Ramos (cell line): ENCODE data around the gene XIST.
"Not testable (repeated sequence)": the region's sequence is repeated elsewhere in the genome, so short reads cannot be mapped to it uniquely, and the experiment has no call there.

Experiments
- in situ Hi-C: fragments of 300-500 bp; cut with MboI; formaldehyde crosslinking; loops from one replicate; pipeline ENCODE4 v1.14.3; 2022; ENCODE audit warnings: low sequenced_read_pairs; ENCODE audit not compliant: unreplicated experiment

Gene XIST

DNA sequence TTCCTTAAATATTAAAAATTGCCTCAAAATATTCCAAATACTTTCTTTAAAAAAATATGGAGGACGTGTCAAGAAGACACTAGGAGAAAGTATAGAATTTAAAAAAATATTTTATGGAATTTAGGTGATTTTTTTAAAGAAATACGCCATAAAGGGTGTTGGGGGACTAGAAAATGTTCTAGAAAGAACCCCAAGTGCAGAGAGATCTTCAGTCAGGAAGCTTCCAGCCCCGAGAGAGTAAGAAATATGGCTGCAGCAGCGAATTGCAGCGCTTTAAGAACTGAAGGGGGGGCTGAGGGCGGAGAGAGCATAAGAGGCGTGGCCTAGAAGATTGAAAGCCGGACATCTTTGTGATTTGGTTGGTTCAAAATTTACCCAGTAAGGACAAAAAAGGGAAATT is at the start of gene XIST:
XIST (minus strand) TSS at position 248 of the 400 bp plus-strand sequence.
- in situ Hi-C loops, result loop anchor here (10.0 to 25.0 kb wide), 3 partner anchors 162 to 485 kb away; no protein-coding TSS in a partner anchor

DNA sequence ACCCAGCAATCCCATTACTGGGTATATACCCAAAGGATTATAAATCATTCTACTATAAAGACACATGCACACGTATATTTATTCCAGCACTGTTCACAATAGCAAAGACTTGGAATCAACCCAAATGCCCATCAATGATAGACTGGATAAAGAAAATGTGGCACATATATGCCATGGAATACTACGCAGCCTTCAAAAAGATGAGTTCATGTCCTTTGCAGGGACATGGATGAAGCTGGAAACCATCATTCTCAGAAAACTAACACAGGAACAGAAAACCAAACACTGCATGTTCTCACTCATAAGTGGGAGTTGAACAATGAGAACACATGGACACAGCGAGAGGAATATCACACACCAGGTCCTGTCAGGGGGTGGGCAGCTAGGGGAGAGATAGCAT is 45.8 kb upstream of the XIST start:
- in situ Hi-C loops, result not testable (repeated sequence)

DNA sequence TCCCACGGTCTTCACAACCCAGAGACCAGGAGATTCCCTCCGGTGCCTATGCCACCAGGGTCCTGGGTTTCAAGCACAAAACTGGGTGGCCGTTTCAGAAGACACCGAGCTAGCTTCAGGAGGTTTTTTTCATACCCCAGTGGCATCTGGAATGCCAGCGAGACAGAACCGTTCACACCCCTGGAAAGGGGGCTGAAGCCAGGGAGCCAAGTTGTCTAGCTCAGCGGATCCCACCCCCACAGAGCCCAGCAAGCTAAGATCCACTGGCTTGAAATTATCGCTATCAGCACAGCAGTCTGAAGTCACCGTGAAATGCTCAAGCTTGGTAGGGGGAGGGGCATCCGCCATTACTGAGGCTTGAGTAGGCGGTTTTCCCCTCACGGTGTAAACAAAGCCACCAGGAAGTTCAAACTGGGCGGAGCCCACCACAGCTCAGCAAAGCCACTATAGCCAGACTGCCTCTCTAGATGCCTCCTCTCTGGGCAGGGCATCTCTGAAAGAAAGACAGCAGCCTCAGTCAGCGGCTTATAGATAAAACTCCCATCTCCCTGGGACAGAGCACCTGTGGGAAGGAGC is 40.1 kb upstream of the XIST start:
- in situ Hi-C loops, result not testable (repeated sequence)

DNA sequence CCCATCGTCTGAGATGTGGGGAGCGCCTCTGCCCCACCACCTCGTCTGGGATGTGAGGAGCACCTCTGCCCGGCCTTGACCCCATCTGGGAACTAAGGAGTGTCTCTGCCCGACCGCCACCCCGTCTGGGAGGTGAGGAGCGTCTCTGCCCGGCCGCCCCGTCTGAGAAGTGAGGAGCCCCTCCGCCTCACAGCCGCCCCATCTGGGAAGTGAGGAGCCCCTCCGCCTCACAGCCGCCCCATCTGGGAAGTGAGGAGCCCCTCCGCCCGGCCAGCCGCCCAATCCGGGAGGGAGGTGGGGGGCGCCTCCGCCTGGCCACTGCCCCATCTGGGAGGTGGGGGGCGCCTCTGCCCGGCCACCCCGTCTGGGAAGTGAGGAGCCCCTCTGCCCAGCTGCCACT is 29.7 kb upstream of the XIST start:
- in situ Hi-C loops, result not testable (repeated sequence)

DNA sequence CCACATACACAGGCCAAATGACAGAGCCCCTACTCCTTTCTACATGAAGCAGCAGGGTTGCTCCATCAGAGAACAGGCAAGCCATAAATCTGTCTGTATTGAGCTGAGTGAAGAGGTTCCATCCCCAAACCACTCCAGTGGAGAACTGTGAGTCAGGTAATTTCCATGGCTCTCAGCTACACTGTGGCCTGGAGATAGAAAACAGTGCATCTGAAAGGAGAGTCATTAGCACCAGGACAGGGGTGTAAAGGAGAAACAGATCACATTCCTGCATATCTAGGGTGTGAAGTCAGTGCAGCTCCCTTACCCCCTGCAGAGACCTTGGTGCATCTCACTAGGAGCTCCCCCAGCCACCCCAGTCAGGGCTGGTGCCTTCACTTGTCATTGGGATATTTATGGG is 25.2 kb upstream of the XIST start:
- in situ Hi-C loops, result no loop called here

DNA sequence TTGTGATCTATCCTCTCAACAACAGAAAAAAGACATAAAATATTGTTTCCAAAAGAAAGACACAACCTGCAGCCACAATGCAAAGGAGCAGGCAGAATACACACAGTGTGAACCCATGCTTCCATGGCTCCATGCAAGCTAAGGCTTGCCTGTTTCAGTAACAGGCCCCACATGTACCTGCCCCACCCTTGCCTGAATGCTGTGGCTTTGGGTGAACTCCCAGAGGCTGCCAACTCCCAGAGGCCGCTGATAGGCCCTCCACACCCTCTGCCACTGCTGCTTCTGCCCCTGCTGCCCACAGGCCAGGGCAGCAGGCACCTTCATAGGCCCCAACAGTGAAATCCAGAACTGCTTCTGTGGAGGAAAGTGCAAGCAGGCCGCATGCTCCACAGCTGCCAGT is 24.4 kb upstream of the XIST start:
- in situ Hi-C loops, result no loop called here

DNA sequence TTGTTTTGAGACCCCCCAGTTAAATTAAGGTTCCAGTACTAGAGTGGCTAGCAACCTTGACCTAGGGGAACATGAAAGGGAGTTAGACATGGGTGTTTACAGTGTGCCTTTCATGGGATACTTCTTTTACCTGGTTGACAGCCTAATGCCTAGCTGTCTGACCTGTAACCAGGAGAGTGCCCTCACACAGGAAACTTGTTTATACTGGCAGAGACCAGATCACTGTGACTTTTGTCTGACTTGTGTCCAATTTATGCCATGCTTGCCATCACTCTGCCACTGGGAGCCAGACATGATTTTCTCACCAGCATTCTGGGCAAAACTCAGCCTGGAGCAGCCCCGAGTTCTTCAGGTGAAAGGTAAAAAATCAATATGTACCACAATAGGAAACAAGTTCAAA is 16.4 kb upstream of the XIST start:
- in situ Hi-C loops, result loop anchor here (25.0 kb wide), 1 partner anchor 468 kb away; no protein-coding TSS in a partner anchor

DNA sequence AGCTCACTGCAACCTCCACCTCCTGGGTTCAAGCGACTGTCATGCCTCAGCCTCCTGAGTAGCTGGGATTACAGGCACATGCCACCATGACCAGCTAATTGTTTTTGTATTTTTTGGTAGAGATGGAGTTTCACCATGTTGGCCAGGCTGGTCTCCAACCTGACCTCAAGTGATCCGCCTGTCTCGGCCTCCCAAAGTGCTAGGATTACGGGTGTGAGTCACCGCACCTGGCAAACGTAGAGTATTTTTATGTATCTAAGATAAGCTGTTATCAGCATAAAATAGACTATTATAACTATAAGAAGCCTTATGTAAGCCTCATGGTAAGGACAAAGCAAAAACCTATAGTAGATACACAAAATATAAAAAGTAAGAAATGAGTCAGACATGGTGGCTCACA is 14.6 kb upstream of the XIST start:
- in situ Hi-C loops, result loop anchor here (25.0 kb wide), 1 partner anchor 470 kb away; no protein-coding TSS in a partner anchor

DNA sequence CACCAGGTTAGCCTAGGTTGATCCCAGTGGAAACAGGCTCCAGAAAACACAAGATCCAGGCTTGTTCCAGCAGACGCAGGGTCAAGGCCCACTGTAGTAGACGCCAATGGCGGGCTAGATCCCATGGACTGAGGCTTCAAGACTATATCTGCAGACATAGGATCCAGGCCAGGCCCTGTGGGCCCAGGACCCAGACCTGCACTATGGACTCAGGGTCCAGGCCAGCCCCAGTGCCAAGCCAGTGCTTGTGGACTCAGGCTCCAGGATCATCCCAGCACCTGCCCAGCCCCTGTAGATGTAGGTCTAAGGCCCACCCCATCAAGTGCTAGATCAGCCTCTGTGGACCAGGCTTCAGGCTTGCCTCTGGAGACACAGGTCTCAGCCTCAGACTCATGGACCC is 11.3 kb upstream of the XIST start:
- in situ Hi-C loops, result loop anchor here (25.0 kb wide), 1 partner anchor 473 kb away; no protein-coding TSS in a partner anchor

DNA sequence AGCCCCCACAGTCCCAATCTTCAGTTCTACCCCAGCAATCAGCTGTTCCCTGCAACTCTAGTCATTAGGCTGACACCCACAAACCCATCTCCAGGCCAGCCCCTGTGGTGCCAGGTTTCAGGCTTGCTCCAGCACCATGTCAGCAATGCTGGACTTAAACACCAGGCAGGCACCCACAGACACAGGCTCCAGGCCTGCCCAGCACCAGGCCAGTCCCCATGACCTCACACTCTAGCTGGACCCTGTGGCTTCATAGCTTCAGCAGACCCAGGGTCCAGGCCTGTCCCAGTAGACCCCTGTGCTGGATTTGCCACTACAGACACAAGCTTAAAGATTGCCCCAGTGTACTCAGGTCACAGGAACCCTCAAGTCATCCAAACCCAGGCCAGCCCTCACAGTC is 10.8 kb upstream of the XIST start:
- in situ Hi-C loops, result loop anchor here (25.0 kb wide), 1 partner anchor 474 kb away; no protein-coding TSS in a partner anchor

DNA sequence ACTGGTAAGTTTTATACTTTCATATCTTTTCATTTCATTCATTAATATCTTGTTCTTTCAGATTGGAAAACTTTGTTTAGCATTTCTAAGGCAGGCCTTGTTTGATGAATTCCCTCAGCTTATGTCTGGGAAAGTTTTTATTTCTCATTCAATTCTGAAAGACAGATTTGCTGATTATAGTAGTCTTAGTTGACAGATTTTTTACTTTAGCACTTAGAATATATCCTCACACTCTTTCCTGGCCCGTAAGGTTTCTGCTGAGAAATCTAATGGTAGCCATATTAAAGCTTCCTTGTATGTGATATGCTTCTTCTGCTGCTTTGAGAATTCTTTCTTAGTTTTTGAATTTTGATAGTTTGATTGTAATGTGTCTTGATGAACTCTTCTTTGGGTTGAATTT is 7.1 kb upstream of the XIST start:
- in situ Hi-C loops, result loop anchor here (10.0 to 25.0 kb wide), 3 partner anchors 155 to 478 kb away; no protein-coding TSS in a partner anchor

DNA sequence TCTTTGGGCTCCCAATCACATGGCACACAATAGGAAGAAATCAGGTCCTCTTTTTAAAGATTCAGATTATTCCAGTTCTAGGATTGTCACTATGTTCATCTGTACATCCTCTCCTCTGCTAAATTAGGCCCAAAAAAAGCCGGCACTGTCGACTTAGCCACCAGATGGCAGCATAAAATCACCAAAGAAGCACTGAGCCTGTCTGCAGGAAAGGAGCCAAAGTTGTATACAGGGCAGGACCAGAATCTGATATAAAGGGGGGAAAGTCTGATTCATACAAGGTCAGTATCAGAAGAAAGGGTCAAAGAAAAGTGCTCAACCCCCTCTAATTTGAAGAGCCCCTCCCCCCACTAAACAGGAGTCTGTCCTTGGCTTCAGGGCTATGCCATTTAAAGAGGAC is 3.0 kb upstream of the XIST start:
- in situ Hi-C loops, result loop anchor here (10.0 to 25.0 kb wide), 3 partner anchors 159 to 482 kb away; no protein-coding TSS in a partner anchor

DNA sequence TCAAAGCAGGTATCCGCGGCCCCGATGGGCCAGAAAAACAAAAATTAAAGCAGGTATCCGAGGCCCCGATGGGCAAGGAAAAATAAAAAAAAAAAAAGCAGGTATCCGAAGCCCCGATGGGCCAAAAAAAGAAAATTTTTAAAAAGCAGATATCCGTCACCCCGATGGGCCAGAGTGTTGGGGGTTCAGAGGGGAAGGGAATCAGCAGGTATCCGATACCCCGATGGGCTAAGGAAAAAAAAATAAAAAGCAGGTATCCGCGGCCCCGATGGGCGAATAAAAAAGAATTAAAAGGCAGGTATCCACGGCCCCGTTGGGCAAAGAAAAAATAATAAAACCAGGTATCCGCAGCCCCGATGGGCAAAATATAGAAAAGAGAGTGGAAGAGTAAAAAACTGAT is 492 bp downstream of the XIST start:
- in situ Hi-C loops, result loop anchor here (10.0 to 25.0 kb wide), 3 partner anchors 163 to 485 kb away; no protein-coding TSS in a partner anchor

DNA sequence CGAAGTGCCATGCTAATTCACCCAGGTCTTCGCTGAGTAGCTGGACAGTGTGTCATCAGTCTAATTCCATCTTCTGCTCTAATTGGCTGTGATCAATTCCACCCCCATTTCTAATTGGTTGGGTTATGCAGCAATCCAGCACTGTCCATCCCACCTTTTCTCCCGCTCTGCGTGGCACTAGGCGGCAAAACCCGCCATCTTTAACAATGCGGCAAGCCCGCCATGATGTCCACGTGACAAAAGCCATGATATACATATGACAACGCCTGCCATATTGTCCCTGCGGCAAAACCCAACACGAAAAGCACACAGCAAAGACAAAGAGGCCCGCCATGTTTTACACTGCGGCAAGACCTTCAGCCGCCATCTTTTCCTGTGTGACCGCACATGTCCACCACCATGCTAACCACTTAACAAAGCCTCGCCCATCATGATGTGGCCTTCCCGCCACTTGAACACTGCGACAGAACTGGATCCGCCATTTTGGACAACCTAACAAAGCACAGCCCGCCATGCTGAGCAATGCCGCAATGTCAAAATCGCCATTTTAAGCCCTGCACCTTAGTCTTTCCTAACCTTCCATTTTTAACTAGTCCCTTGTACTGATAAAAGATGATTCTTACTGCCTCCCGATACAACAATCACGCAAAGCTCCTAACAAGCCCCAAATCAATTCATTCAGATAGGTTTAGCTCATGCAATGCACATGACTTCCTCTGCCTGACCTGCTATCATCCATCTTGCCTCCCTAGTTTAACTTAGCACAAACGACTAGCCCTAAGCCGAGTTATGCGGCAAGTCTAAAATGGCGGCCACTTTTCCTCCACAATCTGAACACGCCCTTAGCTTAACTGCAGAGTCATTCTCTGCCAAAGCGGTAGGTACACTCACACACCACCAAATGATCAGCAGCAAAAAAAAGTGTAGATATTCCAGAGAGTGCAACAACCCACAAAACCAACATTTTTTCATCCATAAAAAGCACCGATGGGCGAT is 1.2 kb downstream of the XIST start:
- in situ Hi-C loops, result loop anchor here (10.0 to 25.0 kb wide), 3 partner anchors 163 to 486 kb away; no protein-coding TSS in a partner anchor

DNA sequence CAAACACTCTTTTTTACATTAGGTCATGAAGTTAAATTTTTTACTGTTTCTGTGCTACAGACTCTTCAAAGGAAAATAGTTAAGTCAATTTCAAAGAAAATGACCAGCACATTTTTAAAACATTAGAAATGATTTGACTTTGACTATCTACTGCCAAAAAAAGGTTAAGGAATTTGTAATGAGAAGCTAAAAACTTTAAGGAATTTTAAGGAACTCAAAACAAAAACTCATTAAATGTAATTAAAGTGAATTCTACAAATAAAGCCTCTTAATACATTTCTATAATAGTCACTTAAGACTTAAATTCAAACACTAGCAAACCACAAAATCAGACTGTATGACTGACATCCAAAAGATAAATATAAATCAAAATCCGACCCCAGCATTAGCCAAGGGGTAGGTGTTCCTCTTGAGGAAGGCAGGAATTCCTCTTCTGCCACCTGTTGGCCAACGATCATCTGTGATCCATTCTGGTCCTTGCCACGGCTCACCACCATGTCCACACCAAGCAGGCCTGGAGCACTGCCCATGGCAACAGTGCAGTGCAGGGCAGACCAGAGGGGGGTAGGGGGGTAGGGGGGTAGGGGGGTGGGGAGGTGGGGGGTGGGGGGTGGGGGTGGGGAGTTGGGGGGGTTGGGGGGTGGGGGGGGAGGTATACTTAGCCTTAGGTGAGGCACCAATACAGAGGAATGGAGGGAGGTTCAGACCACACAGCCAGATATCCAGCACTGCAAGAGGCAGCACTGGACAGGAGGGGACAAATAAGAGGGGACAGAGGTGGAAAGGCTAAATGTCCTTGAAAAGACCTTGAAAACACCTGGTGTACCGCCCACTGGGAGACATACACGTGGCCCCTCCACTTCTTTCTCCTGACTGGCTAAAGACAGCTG is 2.1 kb downstream of the XIST start:
- in situ Hi-C loops, result loop anchor here (10.0 to 25.0 kb wide), 3 partner anchors 164 to 487 kb away; no protein-coding TSS in a partner anchor

DNA sequence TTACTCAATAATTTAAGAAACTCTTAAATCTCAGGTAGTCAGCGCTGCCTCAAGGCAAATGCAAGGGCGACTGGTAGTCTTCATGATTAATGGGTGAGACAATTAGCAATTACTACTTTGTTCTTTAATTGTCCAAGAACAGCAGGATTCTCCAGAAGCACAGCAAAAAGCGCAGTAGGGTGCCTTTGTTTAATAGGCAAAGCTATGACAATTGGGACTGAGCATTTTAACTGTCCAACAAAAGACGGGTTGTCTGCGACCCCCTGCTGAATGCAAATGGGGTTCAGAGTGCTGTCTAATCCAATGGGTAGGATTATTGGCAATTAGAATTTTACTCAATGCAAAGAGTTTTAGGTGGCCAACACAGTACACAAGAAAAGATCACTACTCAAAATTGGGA is 3.4 kb downstream of the XIST start:
- in situ Hi-C loops, result no loop called here

DNA sequence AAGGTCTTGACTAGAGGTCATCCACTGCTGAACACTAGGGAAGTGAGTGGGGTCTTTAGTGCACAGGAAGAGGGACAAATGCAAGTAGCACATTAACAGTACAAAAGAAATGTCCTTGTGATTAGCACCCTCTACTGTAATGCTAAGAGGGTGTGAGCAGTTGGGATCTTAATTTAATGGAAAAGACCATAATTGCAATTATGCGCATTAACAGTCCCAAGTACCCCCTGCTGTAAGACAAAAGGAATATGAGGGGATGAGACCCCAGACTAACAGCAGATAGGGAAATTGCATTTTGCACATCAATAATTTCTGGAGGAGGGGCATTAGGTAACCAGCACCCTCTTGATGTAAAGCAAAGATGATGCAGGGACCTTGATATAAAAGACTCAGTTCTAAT is 4.5 kb downstream of the XIST start:
- in situ Hi-C loops, result no loop called here

DNA sequence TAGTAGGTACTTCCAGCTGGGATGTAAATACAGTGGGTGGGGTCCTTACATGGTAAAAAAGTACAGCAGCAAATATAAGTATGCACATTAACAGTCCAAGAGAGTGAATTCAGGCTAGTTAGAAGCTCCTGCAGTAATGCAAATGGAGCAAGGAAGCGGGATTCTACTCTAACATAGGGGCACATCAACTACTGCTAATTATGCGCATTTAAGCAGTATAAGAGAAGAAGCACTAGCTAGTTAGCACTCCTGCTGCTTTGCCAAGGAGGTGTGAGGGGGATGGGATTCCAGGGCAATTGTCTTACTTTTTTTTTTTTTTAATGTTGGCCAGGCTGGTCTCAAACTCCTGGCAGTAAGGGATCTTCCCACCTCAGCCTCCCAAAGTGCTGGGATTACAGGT is 5.4 kb downstream of the XIST start:
- in situ Hi-C loops, result no loop called here

DNA sequence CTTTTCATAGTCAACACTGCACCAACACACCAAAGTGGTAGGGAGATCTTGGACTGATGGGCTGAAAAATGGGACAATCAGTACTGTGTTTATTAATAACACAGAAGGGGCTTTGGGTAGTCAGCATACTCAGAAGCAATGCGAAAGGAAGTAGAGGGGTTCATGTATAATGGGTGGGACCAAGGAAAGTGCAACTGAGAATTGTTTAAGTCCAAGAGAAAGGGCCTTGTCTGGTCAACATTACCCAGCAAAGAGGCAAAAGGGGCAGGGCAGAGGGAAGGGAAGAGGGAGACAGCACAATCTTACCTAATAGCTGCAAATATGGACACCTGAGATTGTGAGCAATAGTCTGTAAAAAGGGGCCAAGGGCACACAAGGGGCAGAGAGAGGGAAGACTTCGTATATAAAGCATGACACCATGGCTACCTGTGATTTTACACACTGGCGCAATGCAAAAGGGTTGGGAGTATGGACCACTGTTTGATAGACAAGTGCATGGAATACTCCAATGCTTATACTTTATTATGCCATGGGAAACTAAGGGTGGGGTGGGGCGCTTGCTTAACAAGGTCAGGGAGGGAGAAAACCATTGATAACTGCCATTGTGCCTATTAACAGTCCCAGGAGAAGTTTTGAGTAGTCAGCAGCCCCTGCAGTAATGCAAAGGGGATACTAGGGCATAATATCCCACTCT is 9.8 kb downstream of the XIST start:
- in situ Hi-C loops, result no loop called here
